GM12878 (cell line): ENCODE measurements around the gene ANKRD44.

Source experiments
- MXI1 ChIP-seq: fragments of 150-350 bp; IDR thresholded peaks from 2 replicates; pipeline ENCODE4 v1.6.1; 2011; ENCODE audit warnings: low read depth, mild to moderate bottlenecking, inconsistent platforms, low read length, improper control_type of control experiment
- PKNOX1 ChIP-seq: fragments of 450-650 bp; IDR thresholded peaks from 2 replicates; pipeline ENCODE4 v1.6.1; 2016; ENCODE audit warnings: mild to moderate bottlenecking

- TF ChIP-seq PKNOX1, result no peak
- TF ChIP-seq MXI1, result no peak
Measured at GRCh38 chr2:197073270-197073669, 237.3 kb downstream of the ANKRD44 start.
